Dedifferentiated amniotic fluid mesenchymal stem cell (primary cell): ENCODE measurements around the gene FAM53B.

Experiments used
- DNase-seq: peaks from one replicate; pipeline ENCODE4 v3.0.0-alpha.2; 2016; ENCODE audit errors: extremely low spot score

The FAM53B gene

DNA sequence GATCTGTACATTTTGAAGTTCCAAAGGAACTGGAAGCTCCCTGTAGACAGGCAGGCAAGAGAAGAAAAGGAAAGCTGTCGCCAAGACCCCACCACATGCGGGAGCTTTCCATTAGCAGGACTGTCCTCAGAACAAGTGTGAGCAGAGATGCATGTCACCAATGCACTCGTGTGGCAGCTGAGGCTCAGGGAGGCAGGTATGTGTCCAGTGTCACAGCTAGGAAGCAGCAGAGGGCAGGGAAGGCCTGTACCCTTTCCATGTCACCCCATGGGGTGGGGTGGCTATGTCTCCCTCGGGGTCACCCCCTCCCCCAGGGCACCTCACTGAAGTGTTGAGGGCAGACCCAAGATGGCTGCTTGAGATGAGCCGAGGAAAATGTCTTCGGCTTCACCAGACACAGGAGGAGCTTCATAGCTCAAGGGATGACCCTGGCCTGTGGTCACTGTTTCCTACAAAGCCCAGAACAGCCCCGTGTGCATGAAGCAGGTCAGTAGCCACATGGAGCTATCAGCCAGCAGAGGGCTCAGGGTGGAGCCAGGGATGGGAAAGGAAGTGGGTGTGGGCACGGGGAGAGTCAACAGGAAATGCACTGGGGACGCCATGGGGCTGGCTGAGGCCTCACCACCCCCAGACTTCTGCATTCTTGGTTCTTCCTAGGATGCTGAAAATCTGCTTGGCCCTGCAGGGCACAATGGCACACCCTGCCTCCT is 96.6 kb downstream of the FAM53B start:
- peak; percentile 15 for DNase-seq

DNA sequence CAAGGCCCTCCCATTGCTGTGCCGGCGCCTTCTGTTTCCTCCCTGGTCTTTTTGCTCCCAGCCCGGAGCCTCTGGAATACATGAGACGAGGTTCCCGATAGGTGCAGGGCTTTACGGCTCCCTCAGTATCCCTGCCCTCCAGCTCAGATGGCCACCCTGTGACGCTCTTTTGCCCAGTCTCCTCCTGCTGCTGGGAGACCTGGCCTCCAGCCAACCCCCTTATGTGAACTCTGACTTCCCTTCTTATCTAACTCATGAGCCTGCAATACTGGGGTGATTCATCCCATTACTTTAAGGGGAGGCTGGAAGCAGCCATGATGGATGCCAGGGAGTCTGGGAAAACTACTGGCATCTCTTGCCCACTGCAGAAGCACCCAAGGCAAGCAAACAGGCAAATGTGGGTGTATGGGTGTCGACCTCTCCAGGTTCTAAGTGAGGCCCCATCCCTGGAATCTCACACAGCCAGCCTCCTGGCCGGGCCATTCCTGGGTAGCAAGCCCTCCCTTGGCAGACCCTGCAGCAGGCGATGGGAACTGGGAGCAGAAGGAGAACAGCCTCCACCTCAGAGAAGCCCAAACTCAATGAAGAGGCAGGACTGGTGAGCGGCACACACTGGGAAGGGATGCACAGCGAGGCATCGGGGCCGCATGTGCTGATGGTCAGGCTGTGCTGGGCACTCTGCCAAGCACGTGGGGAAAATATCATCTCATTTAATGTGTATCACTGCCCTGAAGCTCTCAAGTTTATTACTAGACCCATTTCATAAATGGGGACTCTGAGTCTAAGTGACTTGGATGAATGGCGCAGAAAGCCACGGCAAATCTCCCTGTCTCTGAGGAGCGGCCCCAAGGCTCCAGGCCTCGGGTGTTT is 97.5 kb downstream of the FAM53B start:
- no peak for DNase-seq

DNA sequence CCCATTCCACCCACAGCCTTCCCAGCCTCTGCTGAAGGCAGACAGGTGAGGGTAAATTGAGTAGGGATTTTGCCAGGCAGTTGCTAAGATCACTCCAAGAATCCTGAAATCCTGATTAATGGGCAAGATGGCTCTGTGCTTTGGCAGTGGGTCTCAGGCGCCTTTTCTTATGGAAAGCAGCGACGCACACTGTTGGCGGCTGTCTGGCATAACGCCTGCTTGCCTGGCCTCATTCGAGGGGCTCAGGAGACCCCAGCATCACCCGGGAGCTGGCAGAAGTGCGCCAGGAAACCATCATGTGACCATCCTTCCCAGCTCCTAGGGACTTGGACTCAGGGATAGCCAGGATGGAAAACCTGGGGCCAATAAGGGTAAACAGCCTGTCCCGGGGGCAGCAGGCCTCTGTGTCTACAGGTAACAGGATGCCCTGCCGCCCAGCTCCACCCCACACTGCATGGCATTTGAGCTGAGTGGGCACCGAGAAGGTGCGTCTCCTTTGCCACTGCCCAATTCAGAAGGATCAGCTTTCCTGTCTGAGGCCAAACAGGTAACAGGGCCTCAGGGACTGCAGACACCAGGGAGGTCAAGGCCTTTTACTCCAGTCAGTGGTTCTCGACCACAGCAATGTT is 98.6 kb downstream of the FAM53B start:
- no peak for DNase-seq

DNA sequence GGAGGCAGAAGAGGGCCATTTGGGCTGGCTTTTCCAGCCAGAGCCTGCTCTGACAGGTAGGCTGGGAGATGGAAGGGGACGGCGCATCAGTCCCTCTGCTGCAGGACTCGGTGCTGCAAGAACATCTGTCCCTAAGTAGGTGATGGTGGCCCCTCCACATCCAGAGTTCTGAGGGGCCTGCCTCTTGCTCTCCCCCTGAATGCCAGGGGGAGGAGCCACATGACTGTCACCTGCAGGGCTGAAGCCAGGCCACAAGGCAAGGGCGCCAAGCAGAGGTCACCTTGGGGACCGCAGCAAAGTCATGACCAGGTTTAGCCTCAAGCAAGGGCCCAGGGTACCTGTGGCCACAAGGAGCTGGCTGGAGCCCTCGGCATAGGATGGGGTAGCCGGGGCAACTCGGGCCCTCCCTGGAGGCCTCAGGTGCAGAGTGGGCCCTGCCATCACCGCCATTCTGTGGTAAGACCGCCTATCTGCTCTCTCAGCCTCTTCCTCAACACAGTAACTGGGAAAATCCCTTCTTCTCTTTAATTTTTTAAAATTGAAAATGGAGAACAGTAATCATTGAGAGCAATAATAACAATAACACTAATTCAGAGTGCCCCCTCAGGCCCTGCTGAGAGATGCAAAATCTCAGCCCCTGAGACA is 99.3 kb downstream of the FAM53B start:
- no peak for DNase-seq

DNA sequence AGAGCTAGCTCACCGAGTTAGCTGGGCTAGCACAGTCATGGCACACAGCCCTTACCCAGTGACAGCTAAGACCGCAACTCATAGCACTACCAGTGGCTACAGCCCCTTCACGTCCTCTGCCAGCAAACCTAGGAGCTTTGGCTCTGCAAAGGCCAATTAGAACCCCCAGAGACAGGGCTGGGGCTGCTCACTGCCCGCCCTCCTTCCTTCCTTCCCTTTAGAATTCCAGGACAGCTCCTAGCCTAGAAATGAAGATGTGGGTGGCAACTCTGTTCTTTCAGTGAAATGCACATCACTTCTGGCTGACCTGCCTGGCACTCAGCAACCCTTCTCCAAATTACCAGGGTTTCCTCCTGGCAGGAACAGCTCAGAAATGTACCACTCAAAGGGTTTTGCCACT is 99.9 kb downstream of the FAM53B start:
- DNase-seq: no peak

DNA sequence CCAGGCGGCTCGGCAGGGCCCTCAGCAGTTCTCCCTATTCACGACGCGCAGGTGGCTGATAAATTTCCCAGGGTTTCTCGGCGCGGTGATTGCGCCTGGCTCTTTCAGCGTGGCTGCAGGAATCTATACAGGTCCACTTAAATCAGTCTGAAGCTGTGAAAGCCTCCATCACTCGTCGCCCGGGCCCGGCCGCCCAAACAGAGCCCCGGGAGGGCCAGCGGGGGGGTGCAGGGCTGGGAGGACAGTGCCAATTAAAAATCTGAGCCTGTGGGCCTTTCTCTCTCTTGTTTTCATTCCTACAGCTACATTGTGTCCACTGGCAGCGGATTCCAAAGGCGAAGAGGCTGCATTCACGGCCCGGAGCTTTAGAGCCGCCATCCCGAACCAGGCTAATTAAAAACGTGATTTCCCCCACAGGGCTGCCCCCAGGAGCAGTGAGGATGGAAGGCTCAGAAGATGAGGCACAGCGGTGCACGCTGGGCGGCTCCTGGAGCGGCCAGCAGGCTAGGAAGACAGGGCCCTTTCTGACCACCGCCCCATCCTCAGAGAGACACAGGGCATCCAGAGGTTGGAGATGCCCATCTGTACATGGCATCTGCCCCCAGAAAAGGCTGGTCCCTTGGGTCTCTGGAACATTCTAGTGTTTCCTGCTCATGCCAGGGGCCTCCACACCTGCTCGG is 100.7 kb downstream of the FAM53B start:
- no peak for DNase-seq

DNA sequence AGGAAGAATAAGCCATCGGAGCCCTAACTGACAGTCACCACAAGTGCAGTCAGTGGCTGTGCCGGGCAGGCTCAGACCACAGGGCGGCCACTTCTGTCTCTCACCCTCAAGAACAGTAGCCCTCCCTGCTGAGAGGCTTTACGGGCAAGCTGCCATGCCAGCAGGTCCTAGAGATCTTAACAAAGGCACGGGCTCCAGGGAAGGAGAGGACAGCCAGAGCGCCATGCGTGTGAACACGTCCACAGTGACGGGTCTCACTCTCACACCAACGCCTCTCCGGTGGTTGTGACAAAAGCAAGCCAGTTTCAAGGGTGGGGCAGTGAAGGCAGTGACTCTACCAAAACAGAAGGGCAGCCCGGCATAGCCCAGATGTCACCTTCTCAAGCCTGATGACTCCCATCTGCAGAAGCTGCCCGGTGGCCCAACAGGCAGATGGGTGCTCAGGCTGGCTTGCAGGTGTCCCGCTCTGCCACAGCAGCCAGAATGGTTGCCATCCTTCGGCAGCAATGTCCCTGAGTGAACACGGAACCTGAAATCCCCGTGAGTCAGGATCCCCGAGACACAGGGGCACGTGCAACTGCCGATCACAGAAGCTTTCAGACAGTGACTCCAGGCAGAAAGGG is 102.0 kb downstream of the FAM53B start:
- DNase-seq: no peak

DNA sequence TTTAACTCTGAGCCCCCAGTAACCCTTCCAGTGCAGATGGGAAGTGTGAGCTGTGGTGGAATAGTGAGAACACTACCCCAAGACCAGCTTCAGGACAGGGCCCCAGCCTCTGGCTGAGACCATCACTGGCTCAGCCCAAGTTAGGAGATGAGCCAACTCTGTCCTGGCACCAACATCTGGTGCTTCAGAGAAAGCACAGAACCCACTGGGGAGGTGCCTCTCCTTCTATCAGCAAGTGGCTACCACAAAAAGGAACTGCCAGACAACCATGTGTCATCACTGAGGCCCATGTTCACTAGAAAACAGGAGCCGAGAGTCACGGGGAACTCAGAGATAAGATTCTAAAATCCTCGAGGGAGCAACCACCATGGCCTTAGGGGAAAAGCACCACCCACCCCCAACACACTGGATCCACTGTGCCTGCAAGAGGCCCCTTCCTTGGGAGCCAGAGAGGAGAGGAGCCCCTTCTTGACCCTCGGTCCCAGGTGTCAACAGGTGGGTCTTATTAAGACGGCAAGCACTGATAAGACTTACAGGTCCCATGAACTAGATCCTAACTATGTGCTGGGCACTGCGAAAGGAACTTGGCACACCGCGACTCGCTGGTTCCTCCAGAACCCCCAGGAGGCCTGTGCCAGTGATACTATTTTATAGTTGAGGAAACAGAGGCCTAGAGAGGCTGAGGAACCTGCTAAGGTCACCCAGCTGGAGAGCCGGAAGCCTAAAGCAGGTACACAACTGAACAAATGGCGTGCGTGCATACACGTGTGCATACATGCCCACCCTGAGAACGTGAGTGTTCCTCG is 102.7 kb downstream of the FAM53B start:
- peak; percentile 23 for DNase-seq

DNA sequence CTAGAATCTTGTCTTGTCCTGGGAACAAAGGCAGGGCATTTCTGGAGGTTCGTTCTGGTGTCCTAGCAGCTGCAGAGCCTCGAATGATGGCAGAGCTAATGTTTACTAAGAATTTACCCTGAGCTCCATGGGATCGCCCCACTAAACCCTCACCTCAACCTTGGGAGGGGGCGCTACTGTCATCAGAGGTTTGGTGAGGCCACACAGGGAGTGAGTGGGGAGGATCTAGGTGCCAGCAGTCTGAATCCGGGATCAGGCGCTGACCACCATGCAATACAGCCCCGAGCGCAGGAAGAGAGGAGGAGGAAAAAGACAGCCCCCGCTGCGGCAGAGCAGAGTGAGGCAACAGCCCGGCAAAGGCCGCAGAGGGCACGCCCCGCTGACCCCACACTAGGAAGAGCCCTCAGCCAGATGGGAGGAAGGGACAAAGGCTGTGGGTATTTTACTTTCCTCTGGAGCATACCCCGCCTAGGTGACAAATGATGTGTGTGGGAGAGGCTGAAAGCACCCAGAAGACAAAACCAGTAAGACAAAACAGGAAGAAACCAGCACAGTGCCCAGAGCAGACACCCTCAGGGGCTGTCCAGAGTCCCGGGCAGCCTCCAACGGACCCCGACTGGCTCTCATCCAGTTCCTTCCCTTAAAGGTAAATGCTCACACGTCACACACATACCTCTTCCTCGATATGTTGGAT is 103.5 kb downstream of the FAM53B start:
- no peak for DNase-seq

DNA sequence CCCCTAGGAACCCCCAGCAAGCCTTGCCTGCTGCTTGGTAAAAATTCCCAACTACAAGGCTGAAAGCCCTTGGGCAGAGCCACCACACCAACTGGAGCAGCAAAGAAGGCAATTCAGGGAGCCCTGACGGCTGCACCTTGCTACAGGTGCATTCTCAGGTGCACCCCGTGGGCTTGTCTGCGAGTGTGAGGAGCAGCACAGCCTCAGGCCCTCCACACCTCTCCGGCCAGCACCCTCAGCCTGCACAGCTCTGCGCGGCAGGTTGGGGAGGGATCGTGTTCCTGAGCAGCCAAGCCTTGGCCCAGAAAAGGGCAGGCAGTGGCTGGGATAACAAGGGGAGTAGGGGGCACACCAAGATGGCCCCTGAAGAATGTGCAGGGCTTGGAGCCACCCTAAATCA is 104.1 kb downstream of the FAM53B start:
- DNase-seq: no peak

DNA sequence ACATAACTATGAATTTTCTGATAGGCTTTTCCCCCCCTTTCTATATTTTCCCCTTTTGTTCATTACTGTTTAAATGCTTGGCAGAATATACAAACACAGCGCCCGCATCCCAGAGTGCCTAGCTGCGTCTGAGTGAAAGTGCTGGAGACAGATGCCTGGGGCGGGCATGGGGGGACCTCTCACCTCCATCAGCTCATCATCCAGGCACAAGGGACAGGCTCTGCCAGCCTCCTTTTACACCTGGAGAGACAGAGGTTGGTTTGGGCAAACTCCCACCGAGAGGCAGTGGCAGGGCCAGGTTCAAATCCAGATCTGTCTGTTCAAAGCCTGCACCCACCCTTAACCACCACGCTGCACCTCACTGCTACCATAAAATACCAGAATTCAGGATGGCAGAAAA is 104.5 kb downstream of the FAM53B start:
- no peak for DNase-seq

DNA sequence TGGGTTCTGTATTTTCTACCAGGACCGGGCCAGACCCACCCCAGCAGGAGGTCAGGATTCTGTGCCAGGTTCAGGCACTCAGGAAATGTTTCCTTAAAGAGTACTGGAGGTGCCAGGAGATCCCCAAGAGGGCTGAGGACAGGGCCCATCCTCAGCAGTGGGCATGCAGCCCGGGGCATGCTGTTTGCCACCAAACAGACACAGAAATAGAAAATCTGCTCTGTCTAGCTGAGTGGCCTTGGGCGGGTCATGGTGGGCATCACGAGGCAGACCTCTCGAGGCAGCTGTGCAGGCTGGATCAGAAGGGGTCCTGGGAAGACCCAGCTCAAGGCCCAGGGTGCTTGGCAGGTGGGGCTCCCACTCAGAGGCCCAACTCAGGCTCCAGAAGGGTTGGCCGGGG is 105.0 kb downstream of the FAM53B start:
- no peak for DNase-seq

DNA sequence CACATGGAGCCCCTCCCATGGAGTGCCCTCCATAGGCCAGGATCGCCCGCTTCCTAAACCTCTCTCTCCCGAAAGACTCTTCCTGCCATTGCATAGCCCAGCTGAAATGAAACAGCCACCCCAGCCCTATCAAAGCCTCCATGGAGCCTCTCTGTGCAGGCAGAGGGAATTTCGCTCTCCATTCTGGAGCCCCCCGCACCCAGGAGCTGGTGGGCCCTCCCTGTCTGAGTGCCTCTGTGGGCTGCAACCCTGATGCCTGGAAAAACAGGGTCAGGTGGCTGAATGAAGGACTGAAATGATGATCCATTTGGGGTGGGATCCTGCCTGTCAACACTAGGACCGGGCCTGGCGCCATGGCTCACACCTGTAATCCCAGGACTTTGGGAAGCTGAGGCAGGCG is 106.4 kb downstream of the FAM53B start:
- no peak for DNase-seq

DNA sequence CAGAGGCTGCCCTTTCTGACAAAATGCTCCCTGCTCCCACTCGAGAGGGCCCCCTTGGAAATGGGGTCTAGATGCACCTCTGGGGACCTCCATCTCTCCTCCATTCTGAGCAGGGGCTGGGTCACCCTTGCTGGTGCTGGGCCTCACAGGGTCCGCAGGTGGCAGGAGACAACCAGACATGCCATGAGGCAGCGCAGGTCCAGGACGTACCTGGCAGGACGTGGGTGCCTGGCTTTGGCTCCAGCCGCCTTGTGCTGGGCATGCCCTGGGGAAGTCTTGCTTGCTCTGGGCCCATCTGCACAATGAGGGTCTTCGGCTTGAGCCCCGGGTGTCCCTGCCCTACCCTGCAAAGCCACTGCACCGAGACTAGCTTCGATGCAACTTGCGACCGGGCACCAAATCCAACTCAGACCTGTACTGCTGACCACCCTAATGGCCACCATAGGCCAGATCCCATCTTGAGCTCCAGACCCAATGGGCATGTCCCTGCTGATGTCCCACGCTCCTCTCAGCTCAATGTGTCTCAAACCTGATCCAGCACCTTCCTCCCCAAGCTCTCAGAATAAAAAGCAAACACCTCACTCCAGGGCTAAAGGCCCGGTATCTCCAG is 107.0 kb downstream of the FAM53B start:
- no peak for DNase-seq

DNA sequence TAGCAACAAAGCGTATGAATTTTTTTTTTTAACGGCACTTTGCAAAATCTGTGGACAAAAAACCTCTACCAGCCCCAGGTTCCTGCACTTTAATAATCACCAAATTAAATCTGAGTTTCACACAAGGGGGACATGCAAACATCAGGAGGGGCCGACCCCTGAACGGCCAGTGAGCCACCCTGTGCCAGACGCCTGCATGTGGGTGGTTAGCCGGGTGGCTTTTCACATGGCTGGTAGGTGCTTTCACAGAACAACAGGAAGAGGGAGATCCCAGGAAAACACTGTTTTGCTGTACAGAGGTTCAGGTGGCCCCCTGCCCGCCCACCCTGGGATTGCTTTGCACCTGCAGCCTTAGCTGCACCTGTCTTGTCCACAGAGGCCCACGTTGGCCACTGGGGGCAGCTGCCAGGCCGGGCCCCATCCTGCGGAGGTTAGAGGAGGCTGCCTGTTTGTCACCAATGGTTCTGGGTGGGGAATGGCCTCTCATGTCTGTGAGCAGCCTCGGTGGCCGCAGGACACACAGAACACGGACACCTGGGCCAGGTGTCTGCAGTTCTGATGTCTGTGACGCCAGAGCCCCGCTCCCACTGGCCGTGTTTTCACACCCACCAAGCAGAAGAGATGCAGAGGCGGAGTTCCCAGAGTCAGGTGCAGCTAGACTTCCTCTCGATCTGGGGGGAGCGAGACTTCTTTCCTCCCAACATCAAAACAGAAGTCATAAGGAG is 107.7 kb downstream of the FAM53B start:
- no peak for DNase-seq

DNA sequence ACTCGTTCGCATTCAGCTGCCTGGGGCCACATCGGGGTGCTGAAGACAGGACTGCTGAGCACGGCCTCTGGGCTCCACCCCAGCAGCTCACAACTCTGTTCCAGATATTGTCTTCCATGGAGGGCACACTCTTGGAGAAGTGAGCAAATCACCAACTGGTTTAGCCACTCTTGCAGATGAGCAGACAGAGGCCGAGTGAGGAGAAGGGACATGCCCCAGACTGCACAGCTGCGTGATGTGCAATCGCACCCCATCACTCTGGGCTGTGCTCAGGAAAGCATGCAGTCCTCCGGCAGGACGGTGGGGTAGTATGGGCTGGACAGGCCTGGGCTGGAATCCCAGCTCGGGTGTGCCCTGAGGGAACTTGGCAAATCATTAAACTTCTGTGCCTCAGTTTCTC is 111.6 kb downstream of the FAM53B start:
- DNase-seq: no peak

DNA sequence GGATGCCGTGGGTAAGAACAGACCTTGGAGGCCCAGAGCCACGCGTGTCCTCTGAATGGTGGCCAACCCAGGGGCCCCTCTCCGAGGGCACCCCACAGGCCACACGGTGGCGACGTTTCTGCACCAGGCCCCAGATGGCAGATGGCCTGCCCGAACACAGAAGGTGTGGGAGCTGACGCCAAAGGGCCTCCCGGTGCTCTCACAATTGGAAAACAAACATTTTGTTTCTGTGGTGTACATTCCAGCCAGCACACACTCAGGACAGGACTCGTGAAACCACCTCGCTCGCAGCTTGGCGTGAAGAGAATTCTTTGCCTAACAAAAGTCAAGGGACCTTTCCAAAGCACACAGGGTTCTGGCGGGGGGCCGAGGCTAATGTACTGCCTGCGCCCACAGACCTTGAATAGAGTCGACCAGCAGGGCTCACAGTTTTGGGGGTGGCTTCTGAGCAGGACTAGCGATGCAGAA is 112.1 kb downstream of the FAM53B start:
- no peak for DNase-seq

DNA sequence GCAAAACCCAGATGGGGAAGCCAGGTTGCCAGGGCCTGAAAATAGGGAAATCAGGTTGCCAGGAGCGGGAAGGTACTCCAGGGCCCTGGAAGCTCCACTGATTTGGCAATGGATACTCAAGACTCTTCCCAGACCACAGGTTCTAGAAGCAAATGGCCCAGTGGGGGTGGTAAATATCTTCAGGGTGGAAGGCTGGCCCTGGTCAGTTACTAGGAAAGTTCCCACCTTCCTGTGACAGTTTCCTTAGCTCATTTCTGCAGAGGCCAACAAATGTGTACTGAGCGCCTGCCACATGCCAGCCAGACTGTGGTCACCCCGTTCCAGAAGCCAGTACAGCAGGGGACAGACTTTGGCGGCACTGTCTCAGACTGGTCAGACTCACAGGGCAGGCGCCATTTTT is 113.6 kb downstream of the FAM53B start:
- DNase-seq: no peak

DNA sequence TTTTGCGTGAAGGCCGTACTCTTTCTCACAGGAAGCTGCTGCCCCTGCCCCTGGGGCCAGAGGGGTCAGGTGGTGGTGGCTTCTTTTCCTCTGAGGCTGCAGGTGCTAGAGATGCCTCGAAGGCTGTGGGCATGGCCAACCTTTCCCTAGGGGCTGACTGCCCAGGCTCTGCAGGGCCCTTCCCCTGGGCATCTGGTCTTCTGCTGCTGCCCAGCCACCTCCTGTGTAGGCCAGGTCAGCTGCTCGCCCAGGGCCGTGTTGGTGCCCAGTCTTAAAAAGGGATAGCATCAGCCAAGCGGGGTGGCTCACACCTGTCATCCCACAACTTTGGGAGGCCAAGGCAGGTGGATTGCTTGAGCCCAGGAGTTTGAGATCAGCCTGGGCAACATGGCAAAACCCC is 114.3 kb downstream of the FAM53B start:
- DNase-seq: no peak
